ENCODE data around the gene MAGI2. TPM values are rescaled to one million over a fixed set of nuclear protein-coding genes. Genes with fewer than 3 reads are reported as not detected.
"Not testable (repeated sequence)": the region's sequence is repeated elsewhere in the genome, so short reads cannot be mapped to it uniquely, and the experiment has no call there.

The MAGI2 gene
- total RNA-seq, 2 donors from 2014 or later = 3.9 to 10.5 TPM

- intact Hi-C loops (cut with DNase I) = no loop called here
- DNase-seq = no peak
- Histone ChIP-seq H3K27me3 (no peaks in the 10 kb centered on the region), H3K36me3 (replicated peaks in 1 of 2; ENCODE audit: insufficient read depth in 1 of 2, low read depth in 2 of 2) (no peaks in the 10 kb centered on the region), H3K9me3 (no peaks in the 10 kb centered on the region), H3K4me3 (no peak overlapping the region), H3K4me1 (no peaks in the 10 kb centered on the region), H3K27ac (no peak overlapping the region)
- TF ChIP-seq CTCF (IDR thresholded peaks at IDR 0.05) = no peak
- TF ChIP-seq POLR2A (IDR thresholded peaks at IDR 0.05) = no peak
- WGBS, 2 donors = 7 to 26% methylated on average over 5 of the region's 5 CpGs
- ATAC-seq = no peak
These were observed 418.7 kb downstream of the MAGI2 start for GRCh38 chr7:79034730-79035129.

- H3K4me1 ChIP-seq; H3K9me3 ChIP-seq; intact Hi-C loops (cut with DNase I); H3K36me3 ChIP-seq (replicated peaks in 1 of 2; ENCODE audit: insufficient read depth in 1 of 2, low read depth in 2 of 2); ATAC-seq; H3K27ac ChIP-seq; H3K4me3 ChIP-seq; H3K27me3 ChIP-seq; DNase-seq: not testable (repeated sequence)
- WGBS, 2 donors = 54 to 65% methylated on average over 2 of the region's 2 CpGs
These were observed 433.8 kb downstream of the MAGI2 start for GRCh38 chr7:79019711-79020110.

- ATAC-seq (no peak), DNase-seq (no peak)
- H3K36me3 ChIP-seq (replicated peaks in 1 of 2; ENCODE audit: insufficient read depth in 1 of 2, low read depth in 2 of 2) = no peaks in the 10 kb centered on the region
- no peaks in the 10 kb centered on the region for H3K4me1 ChIP-seq
- no peaks in the 10 kb centered on the region for H3K27me3 ChIP-seq
- TF ChIP-seq POLR2A (IDR thresholded peaks at IDR 0.05) (no peak), CTCF (IDR thresholded peaks at IDR 0.05) (no peak)
- no peak overlapping the region for H3K4me3 ChIP-seq
- H3K9me3 ChIP-seq = no peaks in the 10 kb centered on the region
- intact Hi-C loops (cut with DNase I) = no loop called here
- 75 to 86% methylated on average over 2 of the region's 2 CpGs for WGBS, 2 donors
- H3K27ac ChIP-seq = no peak overlapping the region
These were observed 441.5 kb downstream of the MAGI2 start for GRCh38 chr7:79011921-79012320.

GRCh38 chr7:79009647-79010046, 443.8 kb downstream of the MAGI2 start:
- no peaks in the 10 kb centered on the region for H3K27me3 ChIP-seq
- no peaks in the 10 kb centered on the region for H3K4me1 ChIP-seq
- ATAC-seq (no peak), DNase-seq (no peak)
- intact Hi-C loops (cut with DNase I) = no loop called here
- no peak for TF ChIP-seq POLR2A (IDR thresholded peaks at IDR 0.05)
- TF ChIP-seq CTCF (IDR thresholded peaks at IDR 0.05) = no peak
- no peaks in the 10 kb centered on the region for H3K9me3 ChIP-seq
- no peak overlapping the region for H3K27ac ChIP-seq
- no peaks in the 10 kb centered on the region for H3K36me3 ChIP-seq (replicated peaks in 1 of 2; ENCODE audit: insufficient read depth in 1 of 2, low read depth in 2 of 2)
- H3K4me3 ChIP-seq = no peak overlapping the region

GRCh38 chr7:79008786-79009185, 444.7 kb downstream of the MAGI2 start:
- ATAC-seq (no peak), DNase-seq (no peak)
- no peaks in the 10 kb centered on the region for H3K9me3 ChIP-seq
- no peak overlapping the region for H3K4me3 ChIP-seq
- 16 to 19% methylated on average over 1 of the region's 1 CpG for WGBS, 2 donors
- no peaks in the 10 kb centered on the region for H3K4me1 ChIP-seq
- no peak overlapping the region for H3K27ac ChIP-seq
- TF ChIP-seq POLR2A (IDR thresholded peaks at IDR 0.05) = no peak
- no peak for TF ChIP-seq CTCF (IDR thresholded peaks at IDR 0.05)
- intact Hi-C loops (cut with DNase I) = no loop called here
- no peaks in the 10 kb centered on the region for H3K27me3 ChIP-seq
- H3K36me3 ChIP-seq (replicated peaks in 1 of 2; ENCODE audit: insufficient read depth in 1 of 2, low read depth in 2 of 2) = no peaks in the 10 kb centered on the region

Data from body of pancreas (tissue), 4 donors.